Stimulated activated CD4-positive, alpha-beta T cell treated with anti-CD3 and anti-CD28 coated beads, Interleukin-12 subunit alpha, Interleukin-12 subunit beta, amount 100 ng/mL, for 24 hours (primary cell): Measurements from ENCODE around the gene MYH15.
"Not testable (repeated sequence)": the region's sequence is repeated elsewhere in the genome, so short reads cannot be mapped to it uniquely, and the experiment has no call there.

ENCODE experiments used
- DNase-seq, 2 experiments: peaks; one replicate each; pipeline ENCODE4 v3.0.0-alpha.2; 2020; ENCODE audit warnings: low read depth in 2 of 2

Gene MYH15

GRCh38 chr3:108388136-108389132 is 122.0 kb downstream of the MYH15 start:
- peak in 1 of 2 experiments; percentile 2 for DNase-seq

GRCh38 chr3:108387063-108387462 is 123.3 kb downstream of the MYH15 start:
- DNase-seq = no peak

- DNase-seq = no peak
These were observed 127.1 kb downstream of the MYH15 start for GRCh38 chr3:108383306-108383705.

DNA sequence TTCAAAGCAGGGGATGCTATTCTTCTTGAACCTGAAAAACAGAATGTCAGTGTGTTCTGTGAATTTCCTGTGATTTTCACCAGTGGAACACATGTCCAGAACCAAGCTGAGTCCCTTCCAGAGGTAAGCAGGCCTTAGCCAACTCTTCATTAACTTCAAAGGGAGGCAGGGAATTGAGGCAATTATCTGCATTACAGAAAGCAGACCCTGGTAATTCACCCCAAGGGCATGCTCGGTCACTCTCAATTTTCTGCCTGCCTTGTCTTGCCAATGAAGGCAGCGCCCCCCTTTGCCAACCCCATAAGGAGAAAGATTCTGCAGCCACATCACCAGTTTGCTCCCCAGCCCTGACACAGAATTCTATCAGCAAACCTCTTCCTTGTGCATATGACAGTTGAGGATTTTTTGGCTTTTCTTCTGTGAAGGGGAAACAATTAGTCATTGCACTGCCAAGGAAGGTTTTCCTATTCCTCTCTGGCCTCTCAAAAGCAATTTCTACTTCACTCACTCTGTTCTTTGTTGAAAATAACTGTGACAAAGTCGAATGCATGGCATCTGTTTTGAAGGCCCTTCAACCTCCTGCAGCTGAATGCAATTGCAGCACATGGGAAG is 128.8 kb downstream of the MYH15 start:
- DNase-seq = no peak

- no peak for DNase-seq
These were observed 130.1 kb downstream of the MYH15 start for GRCh38 chr3:108380128-108380795.

DNA sequence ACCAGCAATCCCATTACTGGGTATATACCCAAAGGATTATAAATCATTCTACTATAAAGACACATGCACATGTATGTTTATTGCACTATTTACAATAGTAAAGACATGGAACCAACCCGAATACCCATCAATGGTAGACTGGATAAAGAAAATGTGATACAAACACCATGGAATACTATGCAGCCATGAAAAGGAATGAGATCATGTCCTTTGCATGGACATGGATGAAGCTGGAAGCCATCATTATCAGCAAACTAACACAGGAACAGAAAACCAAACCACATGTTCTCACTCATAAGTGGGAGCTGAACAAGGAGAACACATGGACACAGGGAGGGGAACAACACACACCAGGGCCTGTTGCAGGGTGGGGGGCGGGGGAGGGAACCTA is 131.4 kb downstream of the MYH15 start:
- DNase-seq = not testable (repeated sequence)

- no peak for DNase-seq
These were observed 132.0 kb downstream of the MYH15 start for GRCh38 chr3:108378153-108378951.

DNA sequence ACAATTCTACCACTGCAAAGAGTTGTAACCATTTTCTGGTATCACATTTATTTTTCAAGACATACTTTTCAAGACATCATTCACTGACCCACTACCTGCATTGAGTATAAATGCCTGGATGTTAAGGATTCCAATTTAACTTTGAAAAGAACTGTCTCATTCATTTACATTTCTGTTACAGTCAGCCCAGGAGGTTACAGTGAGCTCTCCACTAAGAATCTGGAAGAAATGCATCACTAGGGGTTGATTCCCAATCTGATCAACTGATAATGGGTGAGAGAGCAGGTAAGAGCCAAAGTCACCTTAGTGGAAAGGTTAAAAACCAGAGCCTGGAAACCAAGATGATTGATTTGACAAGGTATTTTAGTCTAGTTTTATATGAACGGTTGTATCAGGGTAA is 133.0 kb downstream of the MYH15 start:
- no peak for DNase-seq

- DNase-seq = no peak
These were observed 134.4 kb downstream of the MYH15 start for GRCh38 chr3:108376026-108376425.

- no peak for DNase-seq
These were observed 151.4 kb downstream of the MYH15 start for GRCh38 chr3:108359011-108359410.

DNA sequence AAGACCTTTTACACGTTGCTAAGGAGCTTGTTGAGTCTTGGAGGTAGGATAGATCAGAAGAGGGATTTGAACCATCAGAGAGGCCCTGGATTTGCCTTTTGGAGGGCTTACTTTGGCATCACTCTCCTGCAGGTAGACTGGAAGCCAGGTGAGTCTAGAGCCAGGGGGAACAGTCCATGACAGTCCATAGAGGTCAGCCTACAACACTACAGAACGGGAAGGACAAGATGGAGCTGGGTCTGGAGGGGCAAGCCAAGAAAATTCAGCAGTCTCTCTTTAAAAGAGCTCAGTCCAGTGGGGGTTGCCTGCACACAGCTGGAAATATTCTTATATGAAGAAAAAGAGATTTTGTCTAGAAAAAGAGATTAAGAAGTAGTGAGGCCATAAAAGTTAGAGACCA is 153.4 kb downstream of the MYH15 start:
- no peak for DNase-seq

DNA sequence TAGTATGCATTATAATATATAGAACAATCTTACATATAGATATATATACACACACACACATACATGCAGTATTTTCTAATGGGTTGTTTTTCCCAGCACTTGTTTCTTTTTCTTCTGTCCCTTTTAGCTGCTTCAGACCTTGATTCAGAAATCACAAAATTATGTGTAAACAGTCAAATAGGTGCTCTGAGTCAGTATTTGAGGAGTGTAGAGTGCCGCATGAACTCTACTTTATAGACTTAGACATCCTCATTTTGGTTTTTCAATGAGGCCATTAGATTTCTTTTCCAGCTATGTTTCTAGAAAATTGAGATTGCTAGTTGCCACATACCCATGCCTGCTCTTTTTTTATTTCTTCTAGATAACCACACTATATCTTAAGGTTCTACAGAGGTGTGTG is 155.8 kb downstream of the MYH15 start:
- DNase-seq = no peak

GRCh38 chr3:108352176-108352575 is 158.2 kb downstream of the MYH15 start:
- no peak for DNase-seq

DNA sequence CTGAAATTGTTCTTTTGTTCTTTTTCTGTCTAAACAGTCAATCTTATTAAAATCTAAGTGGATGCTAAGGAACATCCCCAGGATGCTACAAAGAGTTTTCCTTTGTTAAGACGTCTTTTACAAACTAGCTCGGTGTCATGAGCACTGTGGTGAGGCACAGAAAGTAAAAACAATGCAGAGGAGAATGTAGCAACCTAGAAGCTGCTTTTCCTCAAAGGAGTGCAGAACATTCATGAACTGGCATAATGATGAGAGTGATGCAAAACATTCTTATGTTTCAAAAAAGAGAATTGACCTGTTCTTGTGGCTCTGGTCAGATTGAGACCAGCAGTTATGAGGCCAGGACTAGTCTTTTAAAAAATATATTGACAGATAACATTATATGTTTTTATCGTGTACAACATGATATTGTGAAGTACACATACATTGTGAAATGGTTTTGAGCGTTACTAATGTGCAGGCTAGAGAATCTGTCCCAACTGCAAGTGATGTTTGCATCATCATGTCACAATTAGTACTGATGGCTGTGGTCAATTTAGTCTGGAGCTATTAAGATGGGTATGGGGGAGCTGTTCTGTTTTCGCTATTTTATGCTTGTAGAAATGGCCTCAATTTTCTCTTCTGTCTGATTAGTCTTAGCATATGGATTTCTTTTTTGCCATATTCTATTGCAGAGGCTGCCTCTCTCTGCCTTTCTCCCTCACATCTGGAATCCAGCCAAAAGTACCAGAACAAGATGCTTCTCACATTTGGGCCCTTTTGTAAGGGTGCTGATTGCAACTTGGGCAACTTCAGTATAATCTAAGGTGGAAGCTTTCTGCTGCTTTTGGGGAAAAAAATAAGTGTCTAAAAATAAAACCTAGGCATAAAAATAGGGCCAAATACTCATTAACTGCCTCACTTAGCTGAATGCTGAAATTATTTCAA is 163.8 kb downstream of the MYH15 start:
- DNase-seq = no peak

DNA sequence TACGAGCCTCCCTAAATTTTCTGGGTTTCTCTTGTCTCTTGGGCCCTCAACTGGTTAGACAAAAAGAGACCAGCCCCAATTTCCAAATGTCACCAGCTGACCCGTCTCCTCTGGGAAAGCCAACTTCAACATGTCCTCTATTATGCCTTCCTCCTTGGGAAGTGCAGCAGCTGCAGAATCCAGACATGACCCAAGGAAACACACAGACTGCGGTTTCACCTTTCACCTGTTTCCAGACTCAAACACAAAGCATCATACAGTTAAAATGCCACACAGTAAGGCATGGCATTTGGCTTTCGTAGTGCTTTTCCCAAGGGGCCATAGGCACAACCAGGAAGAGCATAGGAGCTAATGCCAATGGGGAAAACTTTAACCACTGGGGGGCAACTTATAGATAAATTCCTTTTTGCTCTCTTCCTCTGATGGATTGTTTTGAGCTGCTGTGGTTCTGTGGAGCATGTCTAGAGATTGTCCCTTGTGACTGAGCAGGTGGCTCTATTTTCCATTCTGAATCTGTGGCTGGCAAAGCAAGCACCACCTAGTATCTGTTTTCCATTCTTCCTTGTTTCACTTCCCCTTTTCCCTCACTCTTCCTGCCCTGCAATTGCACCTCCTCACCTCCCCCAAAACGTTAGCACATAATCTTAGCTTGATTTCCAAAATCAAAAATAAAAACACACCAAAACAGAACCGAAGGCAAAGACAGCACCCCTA is 164.7 kb downstream of the MYH15 start:
- no peak for DNase-seq

- DNase-seq = no peak
These were observed 166.9 kb downstream of the MYH15 start for GRCh38 chr3:108343491-108343890.

- DNase-seq = no peak
These were observed 167.4 kb downstream of the MYH15 start for GRCh38 chr3:108342837-108343486.

GRCh38 chr3:108341911-108342310 is 168.5 kb downstream of the MYH15 start:
- DNase-seq = no peak

DNA sequence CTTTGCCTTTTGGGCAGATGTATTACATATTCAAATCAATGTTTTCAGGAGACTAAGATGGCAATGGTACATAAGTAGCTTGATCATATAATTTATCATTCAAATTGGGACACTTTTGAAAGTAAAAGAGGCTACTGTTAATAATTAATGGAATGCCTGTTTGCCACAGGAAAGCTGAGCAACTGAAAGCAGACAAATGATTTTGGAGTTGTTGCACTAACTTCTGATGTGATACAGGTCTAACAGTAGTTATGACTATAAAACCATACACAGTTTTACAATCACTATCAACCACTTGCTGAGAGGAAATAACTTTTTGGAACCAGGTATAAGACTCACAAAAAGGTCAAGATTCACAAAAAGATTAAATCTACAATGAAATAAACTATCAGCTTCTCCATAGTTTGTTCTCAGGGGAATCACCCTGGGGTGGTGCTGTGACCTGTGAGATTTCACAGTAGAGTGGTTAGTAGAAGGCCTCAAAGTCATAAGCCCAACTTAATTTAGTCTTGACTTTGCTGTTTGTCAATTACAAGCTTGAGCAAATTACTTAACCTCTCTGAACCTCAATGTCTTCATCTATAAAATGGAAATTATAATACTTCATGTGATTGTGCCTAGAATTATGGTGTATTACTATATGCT is 171.4 kb downstream of the MYH15 start:
- no peak for DNase-seq
